ENCODE measurements around the gene HMGB3.

- no peak for TF ChIP-seq CTCF (IDR thresholded peaks at IDR 0.05; ENCODE audit: borderline replicate concordance, extremely low read depth, low read length, poor library complexity, severe bottlenecking)
- no peak for TF ChIP-seq EZH2 (IDR thresholded peaks at IDR 0.05; ENCODE audit: borderline replicate concordance, low read depth, low read length, severe bottlenecking)
Measured at GRCh38 chrX:150982235-150982787, 824 bp upstream of the HMGB3 start.

Measured in DND-41 (cell line).